Measurements from ENCODE around the gene SKAP1. TPM values are rescaled to one million over a fixed set of nuclear protein-coding genes. Genes with fewer than 3 reads are reported as not detected.

SKAP1 gene
- total and polyA plus RNA-seq, 2 of the 13 experiments (the other 11 are each of a cell fraction or from before 2014, with no cell fraction given) = 0.21 TPM; not detected in 1

DNA sequence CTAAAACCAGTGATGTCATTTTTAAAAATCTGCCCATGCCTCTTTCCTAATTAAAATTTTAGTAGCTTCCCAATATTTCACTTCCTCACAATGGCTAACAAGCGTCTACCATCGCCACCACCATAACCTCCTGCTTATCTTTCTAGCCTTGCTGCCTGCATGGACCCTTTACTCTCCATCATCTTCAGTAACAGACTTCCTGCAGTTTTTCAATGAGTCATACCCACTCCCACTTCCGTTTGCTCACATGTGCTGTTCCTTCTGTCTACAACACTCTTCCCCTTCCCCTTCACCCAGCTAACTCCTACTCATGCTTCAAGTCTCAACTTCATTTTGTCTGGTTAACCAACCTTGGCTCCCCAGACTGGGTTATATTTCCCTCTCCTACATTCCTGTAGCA, 12.8 kb upstream of the SKAP1 start:
- ATAC-seq = no peak
- in situ Hi-C loops (cut with HindIII; ENCODE audit: extremely low pct_ligation_motif_present, low pct_unique_long_range_greater_than_20kb) = no loop called here

More for the DNA sequence above, 12.8 kb upstream of the SKAP1 start:
- CTCF ChIA-PET (ENCODE audit: low intra/inter-chr PET ratio, low total read pairs) = no interaction called here
- intact Hi-C loops (cut with micrococcal nuclease; ENCODE audit: unreplicated experiment) = no loop called here
- no peaks in the 10 kb centered on the region for H3K36me3 ChIP-seq (replicated peaks in 1 of 2; ENCODE audit: control insufficient read depth in 1 of 2, insufficient read depth in 2 of 2, low read length in 2 of 2)
- H3K27me3 ChIP-seq (ENCODE audit: control insufficient read depth in 1 of 2, insufficient read depth in 2 of 2, low read length in 2 of 2) = peaks cover 3 to 36% of the 10 kb centered on the region in 2 experiments; a peak in 4 of 5 replicates
- no peak overlapping the region for H3K27ac ChIP-seq (ENCODE audit: extremely low read length, insufficient read depth, low read length)
- TF ChIP-seq, protein P1, sequence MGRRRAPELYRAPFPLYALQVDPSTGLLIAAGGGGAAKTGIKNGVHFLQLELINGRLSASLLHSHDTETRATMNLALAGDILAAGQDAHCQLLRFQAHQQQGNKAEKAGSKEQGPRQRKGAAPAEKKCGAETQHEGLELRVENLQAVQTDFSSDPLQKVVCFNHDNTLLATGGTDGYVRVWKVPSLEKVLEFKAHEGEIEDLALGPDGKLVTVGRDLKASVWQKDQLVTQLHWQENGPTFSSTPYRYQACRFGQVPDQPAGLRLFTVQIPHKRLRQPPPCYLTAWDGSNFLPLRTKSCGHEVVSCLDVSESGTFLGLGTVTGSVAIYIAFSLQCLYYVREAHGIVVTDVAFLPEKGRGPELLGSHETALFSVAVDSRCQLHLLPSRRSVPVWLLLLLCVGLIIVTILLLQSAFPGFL (CRISPR knock-in tag; IDR thresholded peaks at IDR 0.05) = no peak
- TF ChIP-seq ZBTB38 (CRISPR knock-in tag; IDR thresholded peaks at IDR 0.05) (no peak), ATF7 (IDR thresholded peaks at IDR 0.05) (peak; percentile 70), ATF7 (CRISPR knock-in tag; IDR thresholded peaks at IDR 0.05) (no peak), ZNF589 (CRISPR knock-in tag; conservative IDR thresholded peaks at IDR 0.05) (no peak)
- TF ChIP-seq, protein P2, sequence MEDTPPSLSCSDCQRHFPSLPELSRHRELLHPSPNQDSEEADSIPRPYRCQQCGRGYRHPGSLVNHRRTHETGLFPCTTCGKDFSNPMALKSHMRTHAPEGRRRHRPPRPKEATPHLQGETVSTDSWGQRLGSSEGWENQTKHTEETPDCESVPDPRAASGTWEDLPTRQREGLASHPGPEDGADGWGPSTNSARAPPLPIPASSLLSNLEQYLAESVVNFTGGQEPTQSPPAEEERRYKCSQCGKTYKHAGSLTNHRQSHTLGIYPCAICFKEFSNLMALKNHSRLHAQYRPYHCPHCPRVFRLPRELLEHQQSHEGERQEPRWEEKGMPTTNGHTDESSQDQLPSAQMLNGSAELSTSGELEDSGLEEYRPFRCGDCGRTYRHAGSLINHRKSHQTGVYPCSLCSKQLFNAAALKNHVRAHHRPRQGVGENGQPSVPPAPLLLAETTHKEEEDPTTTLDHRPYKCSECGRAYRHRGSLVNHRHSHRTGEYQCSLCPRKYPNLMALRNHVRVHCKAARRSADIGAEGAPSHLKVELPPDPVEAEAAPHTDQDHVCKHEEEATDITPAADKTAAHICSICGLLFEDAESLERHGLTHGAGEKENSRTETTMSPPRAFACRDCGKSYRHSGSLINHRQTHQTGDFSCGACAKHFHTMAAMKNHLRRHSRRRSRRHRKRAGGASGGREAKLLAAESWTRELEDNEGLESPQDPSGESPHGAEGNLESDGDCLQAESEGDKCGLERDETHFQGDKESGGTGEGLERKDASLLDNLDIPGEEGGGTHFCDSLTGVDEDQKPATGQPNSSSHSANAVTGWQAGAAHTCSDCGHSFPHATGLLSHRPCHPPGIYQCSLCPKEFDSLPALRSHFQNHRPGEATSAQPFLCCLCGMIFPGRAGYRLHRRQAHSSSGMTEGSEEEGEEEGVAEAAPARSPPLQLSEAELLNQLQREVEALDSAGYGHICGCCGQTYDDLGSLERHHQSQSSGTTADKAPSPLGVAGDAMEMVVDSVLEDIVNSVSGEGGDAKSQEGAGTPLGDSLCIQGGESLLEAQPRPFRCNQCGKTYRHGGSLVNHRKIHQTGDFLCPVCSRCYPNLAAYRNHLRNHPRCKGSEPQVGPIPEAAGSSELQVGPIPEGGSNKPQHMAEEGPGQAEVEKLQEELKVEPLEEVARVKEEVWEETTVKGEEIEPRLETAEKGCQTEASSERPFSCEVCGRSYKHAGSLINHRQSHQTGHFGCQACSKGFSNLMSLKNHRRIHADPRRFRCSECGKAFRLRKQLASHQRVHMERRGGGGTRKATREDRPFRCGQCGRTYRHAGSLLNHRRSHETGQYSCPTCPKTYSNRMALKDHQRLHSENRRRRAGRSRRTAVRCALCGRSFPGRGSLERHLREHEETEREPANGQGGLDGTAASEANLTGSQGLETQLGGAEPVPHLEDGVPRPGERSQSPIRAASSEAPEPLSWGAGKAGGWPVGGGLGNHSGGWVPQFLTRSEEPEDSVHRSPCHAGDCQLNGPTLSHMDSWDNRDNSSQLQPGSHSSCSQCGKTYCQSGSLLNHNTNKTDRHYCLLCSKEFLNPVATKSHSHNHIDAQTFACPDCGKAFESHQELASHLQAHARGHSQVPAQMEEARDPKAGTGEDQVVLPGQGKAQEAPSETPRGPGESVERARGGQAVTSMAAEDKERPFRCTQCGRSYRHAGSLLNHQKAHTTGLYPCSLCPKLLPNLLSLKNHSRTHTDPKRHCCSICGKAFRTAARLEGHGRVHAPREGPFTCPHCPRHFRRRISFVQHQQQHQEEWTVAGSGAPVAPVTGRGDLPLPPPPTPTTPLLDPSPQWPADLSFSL (CRISPR knock-in tag; IDR thresholded peaks at IDR 0.05) = no peak
- no peak overlapping the region for H3K4me3 ChIP-seq (replicated peaks in 1 of 3; ENCODE audit: insufficient read depth in 1 of 3, low read depth in 2 of 3, low read length in 3 of 3)
- no peak for FAIRE-seq
- no TSS peak for BruUV-seq (replicated peaks)
- H3K9me3 ChIP-seq (ENCODE audit: low read length) = no peaks in the 10 kb centered on the region
- no peak overlapping the region for H3K9ac ChIP-seq (ENCODE audit: insufficient read depth, low read depth, low read length)
- no peaks in the 10 kb centered on the region for H4K20me1 ChIP-seq (ENCODE audit: insufficient read depth, low read length)
- no peak overlapping the region for H3K4me2 ChIP-seq (ENCODE audit: low read depth, low read length)
- whole genome bisulfite sequencing (ENCODE audit: low lambda C conversion rate) = 38% methylated on average over 3 of the region's 3 CpGs
- DNase-seq (ENCODE audit: low spot score) = no peak
- POLR2A ChIA-PET = no interaction called here
- H3K4me1 ChIP-seq (ENCODE audit: insufficient read depth, low read length) = no peaks in the 10 kb centered on the region
- no peak overlapping the region for H2AFZ ChIP-seq (ENCODE audit: low read length)
- H3K79me2 ChIP-seq (ENCODE audit: insufficient read depth, low read length) = no peaks in the 10 kb centered on the region

All from HepG2 (cell line).